K562 (cell line): ENCODE data around the gene ZBTB14. TPM values are rescaled to one million over a fixed set of nuclear protein-coding genes. Genes with fewer than 3 reads are reported as not detected.

Source experiments
- ARHGAP35 ChIP-seq: fragments of 450-650 bp; IDR thresholded peaks from 2 replicates; pipeline ENCODE4 v1.6.1; 2018; ENCODE audit not compliant: partially characterized antibody
- BACH1 ChIP-seq: fragments of 200-800 bp; sonication (Bioruptor generic); IDR thresholded peaks from 2 replicates; pipeline ENCODE4 v1.6.1; 2016; ENCODE audit warnings: missing genetic modification characterization, missing compliant biosample characterization
- ELF1 ChIP-seq: fragments of 200-800 bp; sonication (Bioruptor generic); IDR thresholded peaks from 2 replicates; pipeline ENCODE4 v1.6.1; 2016; ENCODE audit warnings: missing genetic modification characterization, missing compliant biosample characterization
- FOXA1 ChIP-seq: fragments of 450-650 bp; IDR thresholded peaks from 2 replicates; pipeline ENCODE4 v1.6.1; 2016; ENCODE audit warnings: mild to moderate bottlenecking, borderline replicate concordance
- FOXK1 ChIP-seq: sonication (generic); formaldehyde crosslinking; IDR thresholded peaks from 2 replicates; pipeline ENCODE4 v1.8.0; 2022; ENCODE audit warnings: missing genetic modification reagents, mild to moderate bottlenecking, borderline replicate concordance
- FOXO4 ChIP-seq: fragments of 450-650 bp; formaldehyde crosslinking; IDR thresholded peaks from 2 replicates; pipeline ENCODE4 v1.4.0; 2020; ENCODE audit warnings: mild to moderate bottlenecking, moderate library complexity
- GATA2 ChIP-seq: sonication (generic); formaldehyde crosslinking; IDR thresholded peaks from 2 replicates; pipeline ENCODE4 v1.4.0; 2020; ENCODE audit warnings: mild to moderate bottlenecking, missing genetic modification reagents
- IRF1 ChIP-seq: sonication (generic); formaldehyde crosslinking; IDR thresholded peaks from 2 replicates; pipeline ENCODE4 v1.8.0; 2022; ENCODE audit warnings: missing genetic modification reagents, mild to moderate bottlenecking, borderline replicate concordance
- KDM4B ChIP-seq, 2 experiments: fragments of 450-650 bp in 1 of 2; sonication (generic) in 1 of 2; IDR thresholded peaks; 2 replicates each; pipeline ENCODE4 v1.6.1; 2016 to 2017; ENCODE audit warnings: borderline replicate concordance in 2 of 2, antibody characterized with exemption in 1 of 2, low read depth in 1 of 2, mild to moderate bottlenecking in 1 of 2
- MEF2A ChIP-seq: IDR thresholded peaks from 2 replicates; pipeline ENCODE4 v1.6.1; 2011; ENCODE audit warnings: low read depth, mild to moderate bottlenecking, low read length, moderate library complexity; ENCODE audit not compliant: control insufficient read depth
- POLR2A ChIP-seq: fragments of 450-650 bp; conservative IDR thresholded peaks from 2 replicates; pipeline ENCODE4 v1.6.1; 2016
- PTBP1 ChIP-seq: fragments of 200-400 bp; formaldehyde crosslinking; IDR thresholded peaks from 2 replicates; pipeline ENCODE4 v1.6.1; 2017; ENCODE audit warnings: low read depth, low read length
- RFX1 ChIP-seq: fragments of 450-650 bp; IDR thresholded peaks from 2 replicates; pipeline ENCODE4 v1.6.1; 2016; ENCODE audit warnings: mild to moderate bottlenecking, moderate library complexity
- SETDB1 ChIP-seq: IDR thresholded peaks from one replicate; pipeline ENCODE4 v1.6.1; 2012; ENCODE audit warnings: low read length, control low read depth, inconsistent platforms
- SP1 ChIP-seq: sonication (generic); formaldehyde crosslinking; IDR thresholded peaks from 2 replicates; pipeline ENCODE4 v1.8.1; 2022; ENCODE audit warnings: mild to moderate bottlenecking, missing genetic modification reagents
- SREBF1 ChIP-seq: fragments of 150-350 bp; IDR thresholded peaks from 2 replicates; pipeline ENCODE4 v1.6.1; 2014; ENCODE audit warnings: antibody characterized with exemption, low read depth, low read length, borderline replicate concordance
- TEAD2 ChIP-seq: fragments of 450-650 bp; IDR thresholded peaks from 2 replicates; pipeline ENCODE4 v1.6.1; 2016; ENCODE audit warnings: missing genetic modification characterization, control low read depth, missing compliant biosample characterization
- THRB ChIP-seq: fragments of 450-650 bp; formaldehyde crosslinking; conservative IDR thresholded peaks from 2 replicates; pipeline ENCODE4 v1.4.0; 2022; ENCODE audit warnings: mild to moderate bottlenecking, missing genetic modification characterization
- ZFP1 ChIP-seq: fragments of 450-650 bp; formaldehyde crosslinking; IDR thresholded peaks from 2 replicates; pipeline ENCODE4 v1.4.0; 2020; ENCODE audit warnings: mild to moderate bottlenecking, mixed read lengths
- ZFPM2 ChIP-seq: fragments of 250-450 bp; sonication (Bioruptor Pico); IDR thresholded peaks from 2 replicates; pipeline ENCODE4 v1.5.1; 2022; ENCODE audit warnings: mild to moderate bottlenecking
- ZNF41 ChIP-seq: fragments of 250-450 bp; sonication (Bioruptor Pico); conservative IDR thresholded peaks from 2 replicates; pipeline ENCODE4 v1.4.0; 2020; ENCODE audit warnings: mild to moderate bottlenecking
- ZNF589 ChIP-seq: fragments of 200-800 bp; sonication (Bioruptor generic); IDR thresholded peaks from 2 replicates; pipeline ENCODE4 v1.6.1; 2016; ENCODE audit warnings: low read depth, missing genetic modification characterization, missing compliant biosample characterization
- ZNF644 ChIP-seq: fragments of 200-800 bp; sonication (Bioruptor generic); IDR thresholded peaks from 2 replicates; pipeline ENCODE4 v1.6.1; 2016; ENCODE audit warnings: low read depth, missing genetic modification characterization, missing compliant biosample characterization
- ZNF696 ChIP-seq: fragments of 250-450 bp; sonication (Bioruptor Pico); conservative IDR thresholded peaks from 2 replicates; pipeline ENCODE4 v1.4.0; 2020; ENCODE audit warnings: mild to moderate bottlenecking, moderate library complexity
- ZNF830 ChIP-seq: fragments of 250-450 bp; sonication (Bioruptor Pico); IDR thresholded peaks from 2 replicates; pipeline ENCODE4 v1.5.0; 2021; ENCODE audit warnings: mild to moderate bottlenecking
- polyA plus RNA-seq, 8 experiments: library from polyadenylated mRNA; depleted of rRNA in 4 of 8; stranded (reverse) in 5 of 8; unstranded in 3 of 8; fragments of >200 nt; fragmentation: Nextera tagmentation in 2 of 8; fragmentation: Illumina TruSeq in 1 of 8; extraction: Ambion mirVana in 2 of 8; extraction: Trizol in 1 of 8; gene quantifications; 2 replicates each; pipeline versions ENCODE4 v1.2.1 to v1.2.3, GENCODE V29; 2011 to 2014; ENCODE audit warnings: inconsistent platforms in 1 of 8, missing spikeins in 1 of 8
- total RNA-seq, 7 experiments: library from RNA; depleted of rRNA in 6 of 7; stranded (reverse); fragments of >200 nt in 6 of 7; fragmentation: Illumina TruSeq in 2 of 7; extraction: Trizol in 2 of 7; gene quantifications; 2 replicates each; pipeline versions ENCODE4 v1.2.1 to v1.2.3, GENCODE V29; 2011 to 2021; ENCODE audit warnings: low replicate concordance in 1 of 7

Gene ZBTB14
- total and polyA plus RNA-seq, 9 of the 15 experiments (the other 6 are each of a cell fraction or from before 2014, with no cell fraction given), result 2.8 to 12.6 (median 9.0) TPM

- TF ChIP-seq ARHGAP35, result no peak
- no peak for TF ChIP-seq RFX1
- no peak; a peak in 1 of 4 replicates for TF ChIP-seq KDM4B (IDR thresholded peaks at IDR 0.05; ENCODE audit: borderline replicate concordance in 2 of 2, low read depth in 1 of 2)
- no peak for TF ChIP-seq ZFP1
- TF ChIP-seq THRB (CRISPR knock-in tag), result no peak
- TF ChIP-seq ZFPM2, result no peak
- no peak for TF ChIP-seq MEF2A
- peak; percentile 47; the same call in 1 of the 2 replicates for TF ChIP-seq POLR2A
- TF ChIP-seq IRF1 (CRISPR knock-in tag), result no peak
- TF ChIP-seq SP1, result no peak
- TF ChIP-seq FOXA1, result no peak
- TF ChIP-seq ZNF696, result no peak
- TF ChIP-seq TEAD2, result no peak
- TF ChIP-seq SETDB1, result no peak
- TF ChIP-seq ZNF41 (CRISPR knock-in tag), result no peak
- no peak for TF ChIP-seq PTBP1
- TF ChIP-seq ELF1 (tag), result no peak
- TF ChIP-seq GATA2 (CRISPR knock-in tag), result no peak
- no peak for TF ChIP-seq FOXK1 (CRISPR knock-in tag)
- TF ChIP-seq ZNF830 (CRISPR knock-in tag), result no peak; the same call in 1 of the 2 replicates
- TF ChIP-seq ZNF644, result no peak
- TF ChIP-seq BACH1, result no peak
- TF ChIP-seq FOXO4 (CRISPR knock-in tag), result no peak
- TF ChIP-seq SREBF1, result no peak
- no peak for TF ChIP-seq ZNF589 (CRISPR knock-in tag)
These were observed 882 bp downstream of the ZBTB14 start (continued) for GRCh38 chr18:5294457-5295230.
